HG03103 (cell line): ENCODE measurements around the gene PIK3R5.
"Not testable (repeated sequence)": the region's sequence is repeated elsewhere in the genome, so short reads cannot be mapped to it uniquely, and the experiment has no call there.

Experiments used
- ATAC-seq: cut with Tn5 transposase; IDR thresholded peaks from one replicate; pipeline ENCODE4 v1.9.1; 2021; ENCODE audit warnings: low read depth; ENCODE audit not compliant: unreplicated experiment

Gene PIK3R5

DNA sequence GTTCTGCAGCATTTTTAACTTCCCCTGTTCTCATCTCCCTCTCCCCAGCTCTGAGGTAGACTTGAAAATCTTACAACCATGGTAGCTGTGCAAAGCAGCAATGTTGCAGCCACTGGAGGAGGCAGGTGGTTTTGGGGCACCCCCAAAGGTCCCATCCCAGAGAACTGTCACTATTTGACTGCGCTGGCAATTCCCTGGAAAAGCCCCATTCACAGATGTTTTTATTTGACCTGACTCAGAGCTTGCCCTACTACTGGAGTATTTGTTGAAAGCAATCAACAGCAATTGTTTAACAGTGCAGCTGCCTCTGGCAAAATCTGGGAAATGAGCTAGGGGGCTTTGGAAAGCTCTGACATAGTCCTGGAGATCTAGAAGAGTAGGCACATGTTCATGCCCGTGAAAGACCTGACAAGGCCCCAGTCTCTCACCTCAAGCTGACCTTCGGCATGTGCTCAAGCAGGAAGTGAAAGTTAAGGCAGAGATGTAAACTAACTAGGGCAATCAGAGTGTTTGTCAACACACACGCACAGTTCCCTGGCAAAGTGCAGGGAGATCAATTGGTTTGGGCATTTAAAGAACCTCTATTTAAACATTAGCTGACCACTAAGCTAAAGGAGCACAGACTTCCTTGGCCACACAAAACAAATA lies 19.7 kb upstream of the PIK3R5 start:
- ATAC-seq: no peak

DNA sequence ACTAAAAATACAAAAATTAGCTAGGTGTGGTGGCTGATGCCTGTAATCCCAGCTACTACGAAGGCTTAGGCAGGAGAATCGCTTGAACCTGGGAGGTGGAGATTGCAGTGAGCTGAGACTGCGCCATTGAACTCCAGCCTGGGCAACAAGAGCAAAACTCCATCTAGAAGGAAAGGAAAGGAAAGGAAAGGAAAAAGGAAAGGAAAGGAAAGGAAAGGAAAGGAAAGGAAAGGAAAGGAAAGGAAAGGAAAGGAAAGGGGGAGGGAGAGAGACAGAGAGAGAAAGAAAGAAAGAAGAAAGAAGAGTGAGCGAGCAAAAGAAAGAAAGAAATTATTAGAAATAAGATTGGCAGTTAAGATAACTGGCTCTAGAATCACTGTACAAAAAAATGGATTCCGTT lies 18.7 kb upstream of the PIK3R5 start:
- ATAC-seq: not testable (repeated sequence)

DNA sequence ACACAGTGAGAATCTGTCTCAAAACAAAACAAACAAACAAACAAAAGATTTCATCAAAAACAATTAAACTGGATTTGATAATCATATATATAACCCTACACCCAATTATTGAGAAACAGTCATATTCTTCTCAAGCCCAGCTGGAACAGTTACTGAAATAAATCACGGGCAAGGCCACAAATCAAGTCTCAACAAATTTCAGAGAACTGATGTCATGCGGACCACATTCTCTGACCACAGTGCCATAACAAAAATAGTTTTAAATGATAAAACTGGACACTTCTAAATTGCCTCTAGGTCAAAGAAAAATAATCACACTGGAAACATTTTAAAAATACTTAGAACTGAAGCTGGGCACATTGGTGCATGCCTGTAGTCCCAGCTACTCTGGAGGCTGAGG lies 15.9 kb upstream of the PIK3R5 start:
- ATAC-seq: no peak

DNA sequence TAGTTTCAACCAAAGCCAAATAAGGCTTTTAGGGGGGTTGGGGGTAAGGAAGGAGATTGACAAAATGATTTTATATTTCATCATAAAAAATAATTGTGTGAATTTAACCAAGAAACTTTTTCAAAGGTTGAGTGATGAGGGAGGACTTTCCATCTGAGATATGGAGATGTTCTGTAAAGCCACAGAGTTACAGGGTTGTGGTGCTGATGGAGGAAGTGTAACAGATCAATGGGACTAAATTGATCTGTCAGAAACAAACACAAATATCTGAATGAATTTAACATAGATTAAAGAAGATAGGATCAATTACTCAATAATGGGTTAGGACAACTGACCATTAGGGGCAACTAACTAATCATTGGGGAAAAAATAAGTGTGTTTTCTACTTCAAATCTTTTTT lies 14.2 kb upstream of the PIK3R5 start:
- ATAC-seq: no peak

DNA sequence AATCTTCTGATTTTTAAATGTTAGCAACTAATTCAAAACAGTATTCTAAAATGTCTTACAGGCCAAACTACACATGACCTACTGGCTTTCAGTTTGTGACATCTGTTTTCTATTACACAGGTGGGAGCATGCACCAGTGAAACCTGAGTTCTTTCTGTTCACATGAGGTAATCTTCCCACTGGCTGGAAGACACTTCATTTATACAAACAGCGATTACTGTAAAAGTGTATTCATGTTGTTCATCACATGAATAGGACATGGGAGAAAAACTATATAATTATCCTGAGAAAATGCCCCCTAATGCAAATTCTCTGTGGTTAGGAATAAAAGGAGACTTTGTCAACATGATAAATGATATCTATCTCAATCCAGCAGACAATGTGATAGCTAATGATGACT lies 11.1 kb upstream of the PIK3R5 start:
- ATAC-seq: no peak

- ATAC-seq: no peak
Observed at GRCh38 chr17:8975091-8975725, 9.7 kb upstream of the PIK3R5 start.

DNA sequence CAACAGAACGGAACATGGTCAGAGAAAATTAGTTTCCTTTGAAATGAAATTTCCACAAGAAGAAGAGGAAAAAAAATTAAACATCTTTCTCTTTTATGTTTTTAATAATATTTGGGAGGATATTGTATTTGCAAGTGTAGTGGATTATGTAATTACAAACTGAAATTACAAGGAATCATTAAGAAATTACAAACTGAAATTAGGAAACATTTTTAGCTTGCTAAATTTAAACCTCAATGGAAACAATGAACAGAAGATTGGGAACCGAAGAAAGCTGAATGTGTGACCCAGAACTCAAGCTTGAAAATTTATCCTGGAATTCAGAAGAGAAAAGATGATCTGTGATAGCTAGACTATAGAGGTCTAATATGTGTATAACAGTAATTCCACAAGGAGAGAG lies 4.4 kb upstream of the PIK3R5 start:
- no peak for ATAC-seq

DNA sequence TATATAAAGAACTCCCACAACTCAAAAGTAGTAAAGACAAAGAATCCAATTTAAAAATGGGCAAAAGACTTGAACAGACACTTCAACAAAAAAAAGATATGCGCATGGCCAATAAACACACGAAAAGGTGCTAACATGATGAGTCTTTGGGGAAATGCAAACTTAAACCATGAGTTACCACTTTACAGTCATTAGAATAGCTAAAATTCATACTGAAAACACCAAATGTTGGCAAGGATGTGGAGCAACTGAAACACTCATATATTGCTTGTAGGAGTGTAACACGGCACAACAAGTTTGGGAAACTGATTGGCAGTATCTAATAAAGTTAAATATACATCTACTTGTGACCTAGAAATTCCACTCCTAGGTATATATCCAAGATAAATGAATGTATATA lies 3.0 kb upstream of the PIK3R5 start:
- no peak for ATAC-seq

DNA sequence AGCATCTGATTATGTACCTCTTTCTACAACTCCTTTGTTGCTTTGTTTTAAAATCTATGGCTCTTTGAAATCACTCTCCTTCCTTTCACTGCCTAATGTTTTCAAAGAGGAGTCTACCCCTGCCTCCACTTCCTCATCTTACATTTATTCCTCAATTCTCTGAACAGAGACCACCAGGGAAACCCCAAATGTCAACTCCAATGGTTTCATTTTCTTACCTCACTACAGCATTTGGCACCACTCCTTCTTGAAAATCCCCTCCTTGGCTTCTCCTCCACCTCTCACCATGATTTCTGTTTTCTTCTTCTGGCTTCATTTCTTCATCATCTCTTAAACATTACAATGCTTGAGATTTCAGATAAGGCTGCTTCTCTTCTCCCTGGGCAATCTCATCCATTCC lies 2.4 kb upstream of the PIK3R5 start:
- no peak for ATAC-seq

DNA sequence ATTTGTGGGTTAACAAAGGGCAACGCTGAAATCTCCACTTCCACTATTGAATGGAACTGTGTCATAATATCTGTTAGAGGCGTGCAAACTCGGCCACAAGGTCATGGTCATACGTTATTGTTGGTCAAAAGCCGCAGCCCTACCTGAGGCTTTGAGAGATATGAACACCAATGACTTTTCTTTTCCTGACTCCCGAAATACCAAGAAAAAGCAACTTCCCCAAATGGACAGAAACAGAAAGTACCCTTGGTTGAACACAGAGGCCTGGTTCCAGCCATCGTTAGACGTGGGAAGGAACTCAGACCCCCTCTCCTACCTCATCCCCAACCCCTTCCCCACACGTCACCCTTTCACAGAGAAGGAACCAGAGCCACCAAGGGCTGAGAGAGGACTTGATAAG lies 1.4 kb upstream of the PIK3R5 start:
- ATAC-seq: no peak

DNA sequence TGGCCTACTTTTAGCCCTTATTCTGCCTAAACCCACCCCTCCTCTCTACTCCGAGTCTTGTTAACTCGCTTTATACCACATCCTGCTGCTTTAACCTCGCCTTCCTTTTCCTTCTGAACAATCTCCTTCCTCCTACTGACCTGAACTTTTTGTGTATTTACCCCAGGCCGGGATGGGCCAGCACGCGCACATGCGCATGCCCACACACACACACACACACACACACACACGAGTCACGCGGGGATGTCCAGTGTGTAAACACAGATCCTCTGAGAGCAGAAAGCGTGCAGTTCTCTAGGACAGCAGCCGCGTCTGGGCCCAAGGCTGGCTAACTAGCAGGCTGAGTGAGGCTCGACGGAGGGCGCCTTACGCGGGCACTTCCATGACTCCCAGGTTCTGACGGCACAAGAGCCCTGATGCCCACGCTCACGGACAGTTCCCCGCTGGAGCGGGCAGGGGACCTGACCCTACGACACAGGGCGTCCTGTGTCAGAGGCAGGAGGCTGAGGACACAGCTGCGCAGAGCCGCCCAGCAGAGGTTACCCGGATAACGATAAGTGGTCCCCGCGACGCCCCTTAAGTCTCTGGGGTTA lies 610 bp downstream of the PIK3R5 start:
- no peak for ATAC-seq

- ATAC-seq: no peak
Observed at GRCh38 chr17:8963647-8964258, 1.8 kb downstream of the PIK3R5 start.

- no peak for ATAC-seq
Observed at GRCh38 chr17:8963014-8963413, 2.5 kb downstream of the PIK3R5 start.

GRCh38 chr17:8961829-8962228 lies 3.7 kb downstream of the PIK3R5 start:
- ATAC-seq: no peak

- ATAC-seq: no peak
Observed at GRCh38 chr17:8960325-8961140, 5.0 kb downstream of the PIK3R5 start.

DNA sequence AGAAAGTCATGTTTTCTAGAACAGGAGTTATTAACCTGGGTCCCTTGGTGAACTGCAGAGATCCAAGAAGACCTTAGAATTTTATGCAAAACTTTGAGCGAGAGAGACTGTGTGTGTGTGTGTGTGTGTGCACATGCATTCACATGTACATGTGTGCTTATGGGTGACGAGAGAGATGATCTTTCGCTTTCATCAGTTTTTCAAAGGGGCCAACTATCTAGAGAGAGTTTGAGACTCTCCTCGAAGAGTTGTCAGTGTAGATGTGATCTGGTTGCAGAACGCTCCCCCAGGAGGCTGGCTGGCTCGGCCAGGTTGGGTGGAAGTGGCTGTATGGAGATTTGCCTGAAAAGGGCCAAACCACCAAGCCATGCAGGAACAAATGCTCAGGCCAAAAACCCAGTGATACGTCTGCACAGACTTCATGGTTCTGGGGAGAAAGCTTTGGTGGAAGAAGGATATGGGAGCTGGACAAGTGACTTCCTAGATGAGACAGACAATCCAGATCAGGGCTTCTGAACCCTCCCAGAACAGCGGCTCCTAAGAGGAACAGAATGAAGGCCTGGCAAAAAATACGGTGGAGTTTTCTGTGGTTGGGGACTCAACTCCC lies 6.1 kb downstream of the PIK3R5 start:
- no peak for ATAC-seq

DNA sequence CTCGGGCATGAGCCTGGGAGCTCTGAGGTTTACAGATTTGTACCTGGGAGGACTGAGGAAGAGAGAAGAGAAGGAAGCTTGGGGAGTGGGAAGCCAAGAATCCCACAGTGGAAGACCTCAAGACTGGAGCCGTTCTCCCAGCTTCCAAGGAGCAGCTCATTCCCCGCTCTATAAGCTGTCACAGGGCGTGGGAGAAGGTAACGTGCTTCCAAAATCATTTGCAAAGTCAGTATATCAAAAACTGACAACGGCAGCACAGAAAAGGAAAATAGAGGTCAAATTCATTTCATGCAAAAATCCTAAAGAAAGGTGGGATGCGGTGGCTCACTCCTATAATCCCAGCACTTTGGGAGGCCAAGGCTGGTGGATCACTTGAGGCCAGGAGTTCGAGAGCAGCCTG lies 7.8 kb downstream of the PIK3R5 start:
- ATAC-seq: no peak

DNA sequence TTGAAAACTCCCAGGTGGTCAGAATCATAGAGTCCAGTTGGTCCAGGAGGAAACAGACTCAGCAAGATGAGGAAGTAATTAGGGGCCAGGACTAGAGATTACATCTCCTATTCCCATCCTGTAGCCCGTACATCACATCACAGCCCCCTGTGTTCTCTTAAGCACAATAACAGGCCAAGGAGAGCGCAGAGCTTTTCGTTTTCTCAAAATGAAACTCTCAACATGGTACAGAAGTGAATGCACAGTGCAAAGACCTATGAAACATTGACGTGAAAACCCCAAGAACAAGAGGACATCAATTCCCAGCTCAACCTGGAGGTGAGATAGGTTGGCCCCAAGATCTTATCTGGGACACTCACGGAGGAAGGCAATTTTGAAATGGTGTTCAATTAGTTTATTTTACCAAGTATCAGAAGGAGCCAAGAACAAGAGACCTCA lies 9.0 kb downstream of the PIK3R5 start:
- ATAC-seq: no peak

DNA sequence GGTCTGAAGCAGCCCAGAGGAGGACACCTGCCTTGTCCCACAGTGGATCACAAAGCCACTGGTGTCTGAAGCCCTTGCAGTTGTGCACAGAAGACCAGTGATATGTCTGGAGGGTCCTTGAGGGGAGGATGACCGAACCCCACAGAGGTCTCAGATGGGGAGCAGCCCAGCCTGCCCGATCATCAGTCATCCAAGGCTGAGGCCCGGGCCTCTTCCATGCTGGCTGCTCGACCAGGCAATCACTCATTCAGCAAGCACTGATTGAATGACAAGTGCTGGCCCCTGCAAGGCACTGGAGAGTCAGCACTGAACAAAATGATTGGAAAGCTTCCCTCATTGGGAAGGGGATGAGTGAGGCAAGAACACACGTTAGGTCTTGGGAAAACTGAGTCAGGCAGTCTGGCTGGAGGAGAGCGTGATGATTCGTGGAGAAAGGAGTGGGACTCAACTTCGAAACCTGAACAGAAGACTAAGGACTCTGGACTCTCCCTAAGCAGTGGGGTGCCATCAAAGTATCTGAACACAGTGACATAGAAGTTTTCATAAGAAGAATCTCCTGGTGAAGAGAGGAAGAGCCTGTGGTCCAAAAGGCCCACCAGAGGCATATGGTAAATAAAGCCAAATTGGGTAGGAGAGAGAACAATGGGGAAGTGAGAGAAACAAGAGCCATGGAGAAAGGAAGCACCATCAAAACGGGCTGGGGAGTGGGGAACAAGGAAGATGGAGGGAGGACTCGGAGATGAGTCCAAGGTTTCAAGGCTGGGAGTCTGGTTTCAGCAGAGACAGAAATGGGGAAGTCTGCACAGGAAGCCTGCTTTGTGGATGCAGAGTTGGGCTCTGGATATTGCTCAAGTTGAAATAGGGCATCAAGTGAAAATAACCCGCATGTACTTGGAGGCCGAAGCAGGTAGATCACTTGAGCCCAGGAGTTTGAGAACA lies 10.2 kb downstream of the PIK3R5 start:
- no peak for ATAC-seq
